Tibial nerve (tissue), 4 donors: ENCODE results near the gene MBOAT7.

ENCODE experiments used
- CTCF ChIP-seq, 5 experiments: fragments of 200-600 bp in 3 of 5; fragments of 450-650 bp in 2 of 5; sonication (generic) in 3 of 5; IDR thresholded peaks; one replicate each; pipeline ENCODE4 v1.5.1; 2016 to 2019; ENCODE audit warnings: antibody characterized with exemption in 5 of 5, mild to moderate bottlenecking in 3 of 5, moderate library complexity in 2 of 5
- EP300 ChIP-seq, 2 donors: sonication (generic); formaldehyde crosslinking; IDR thresholded peaks; one replicate each; pipeline ENCODE4 v1.6.1; 2017; ENCODE audit warnings: antibody characterized with exemption in 2 of 2, mild to moderate bottlenecking in 1 of 2
- POLR2A ChIP-seq, 2 donors: fragments of 450-650 bp; IDR thresholded peaks; one replicate each; pipeline ENCODE4 v1.6.1; 2017; ENCODE audit warnings: antibody characterized with exemption in 2 of 2, mild to moderate bottlenecking in 2 of 2, moderate library complexity in 2 of 2

GRCh38 chr19:54151362-54152035 lies 37.9 kb downstream of the MBOAT7 start:
- TF ChIP-seq CTCF (IDR thresholded peaks at IDR 0.05) (no peak), POLR2A (IDR thresholded peaks at IDR 0.05) (no peak), EP300 (IDR thresholded peaks at IDR 0.05) (no peak)
